Measurements from ENCODE around the gene CCDC190.
"Not testable (repeated sequence)": the region's sequence is repeated elsewhere in the genome, so short reads cannot be mapped to it uniquely, and the experiment has no call there.

The CCDC190 gene

GRCh38 chr1:162861101-162861500 lies at the start of gene CCDC190:
Gene CCDC190, minus strand, starts transcription at chr1:162861175. Its CDS starts 1,529 bp downstream, at chr1:162859646.
- DNase-seq: no peak

DNA sequence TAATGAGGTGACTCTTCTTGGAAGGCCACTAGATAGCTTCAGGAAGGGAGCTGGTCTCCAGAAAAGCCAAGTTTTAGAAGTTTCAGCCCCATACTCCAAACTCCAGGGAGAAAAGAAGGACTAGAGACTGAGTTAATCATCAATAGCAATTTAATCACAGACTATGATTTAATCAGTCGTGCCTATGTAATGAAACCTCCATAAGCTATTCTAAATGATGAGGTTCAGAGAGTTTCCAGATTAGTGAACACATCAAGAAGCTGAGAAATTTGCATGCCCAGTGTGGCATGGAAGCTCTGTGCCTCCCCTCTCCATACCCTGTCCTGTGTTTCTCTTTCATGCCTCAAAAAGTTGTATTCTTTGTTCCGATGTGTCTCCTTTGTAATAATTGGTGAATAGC lies 49.2 kb upstream of the CCDC190 start:
- DNase-seq: no peak

- no peak for DNase-seq
Observed at GRCh38 chr1:162908780-162909179, 47.8 kb upstream of the CCDC190 start.

DNA sequence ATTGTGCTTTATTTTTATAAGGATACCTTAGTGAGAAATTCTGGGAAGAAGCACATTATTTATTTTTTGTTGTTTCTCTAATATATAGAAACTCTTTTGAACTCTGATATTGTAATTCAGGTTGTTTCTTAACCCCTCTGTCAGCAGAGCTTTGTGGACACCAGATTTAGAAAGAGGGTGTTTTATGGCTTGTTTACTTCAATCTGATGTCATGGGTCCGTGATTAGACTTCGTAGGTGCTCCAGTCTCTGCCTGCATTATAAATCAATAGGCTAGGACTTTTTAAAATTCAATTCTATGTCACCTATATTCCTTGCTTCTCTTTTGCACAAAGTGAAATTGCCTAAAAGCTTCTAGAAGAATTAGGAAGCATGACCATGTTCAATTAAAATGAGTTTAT lies 47.3 kb upstream of the CCDC190 start:
- no peak for DNase-seq

GRCh38 chr1:162906485-162906884 lies 45.5 kb upstream of the CCDC190 start:
- no peak for DNase-seq

DNA sequence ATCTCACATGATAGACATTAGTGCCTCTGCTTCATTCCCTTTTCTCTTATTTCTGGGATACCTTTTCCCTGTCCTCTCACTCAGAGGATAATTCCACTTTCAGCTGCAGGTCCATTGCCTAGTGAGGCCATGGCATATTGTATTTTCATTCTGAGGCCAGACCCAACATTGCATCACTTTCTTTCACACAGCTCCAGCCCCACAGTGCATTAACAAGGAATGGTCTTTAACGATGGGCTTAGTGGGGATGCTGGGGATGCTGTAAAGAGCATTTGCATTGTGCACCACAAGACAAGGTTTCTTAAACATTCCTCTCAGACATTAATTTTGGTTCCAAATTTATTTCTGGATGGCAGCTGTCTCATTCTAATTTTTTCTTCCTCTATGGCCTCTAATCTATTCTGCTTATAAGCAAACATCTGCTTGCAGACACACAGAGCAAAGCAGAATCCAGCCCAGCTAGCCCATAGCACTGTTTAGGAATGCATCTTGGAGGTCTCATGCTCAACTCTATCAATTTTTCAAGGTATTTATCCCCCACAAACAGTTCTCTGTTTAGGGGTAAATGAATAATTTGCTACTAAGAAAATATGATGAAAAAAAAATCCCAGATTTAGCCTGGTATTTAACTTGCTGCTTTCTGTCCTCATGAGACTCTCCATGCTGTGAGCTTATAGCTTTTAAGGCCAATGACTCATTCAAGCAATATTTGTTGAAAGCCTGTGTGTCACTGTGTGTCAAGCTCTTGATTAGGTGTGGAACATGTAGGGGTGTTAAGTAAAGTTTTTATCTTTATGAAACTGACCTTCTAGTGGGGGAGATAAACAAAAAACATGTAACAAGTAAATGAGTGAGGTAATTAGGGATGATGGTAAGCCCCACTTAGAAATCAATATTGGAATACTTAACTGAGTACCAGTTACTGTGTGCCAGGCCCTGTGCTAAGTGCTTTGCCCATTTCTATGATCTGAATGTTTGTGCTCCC lies 44.5 kb upstream of the CCDC190 start:
- DNase-seq: peak; percentile 43

GRCh38 chr1:162904579-162904978 lies 43.6 kb upstream of the CCDC190 start:
- DNase-seq: peak; percentile 91

DNA sequence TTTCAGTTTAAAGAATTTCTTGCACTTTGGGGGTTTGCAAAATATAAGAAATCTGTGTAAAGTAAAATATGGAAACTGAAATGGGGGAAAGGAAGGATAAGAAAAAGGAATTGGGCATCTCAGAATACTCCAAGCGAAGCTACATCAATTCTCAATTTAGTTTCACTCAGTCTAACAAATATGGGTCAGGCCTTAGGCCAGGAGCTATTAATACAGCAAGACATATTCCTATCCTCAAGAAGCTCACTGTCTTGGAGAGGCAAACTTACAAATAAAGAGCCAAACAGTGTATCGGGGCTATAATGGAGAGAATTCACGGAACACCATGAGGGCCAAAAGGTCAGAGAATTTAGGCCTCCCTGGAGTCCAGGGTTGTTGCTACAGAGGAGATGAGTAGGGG lies 43.0 kb upstream of the CCDC190 start:
- DNase-seq: no peak

DNA sequence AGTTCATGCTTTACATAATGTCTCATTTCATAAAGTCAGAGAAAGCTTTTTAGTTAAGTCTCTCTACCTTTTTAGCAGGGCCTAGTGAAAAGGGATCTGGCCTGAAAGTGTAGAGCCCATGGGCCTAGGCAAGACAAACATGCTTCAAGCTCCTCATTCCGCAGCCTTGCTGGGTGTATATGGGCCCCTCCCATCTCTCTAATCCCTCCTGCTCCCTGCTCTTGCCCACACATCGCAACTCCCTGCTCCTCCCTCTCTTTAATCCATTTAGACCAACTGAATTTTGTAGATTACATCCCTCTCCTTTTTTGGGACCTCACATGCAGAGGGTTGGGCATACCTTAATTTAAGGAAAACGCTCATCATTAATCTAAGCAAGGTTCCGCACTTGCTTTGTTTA lies 42.3 kb upstream of the CCDC190 start:
- peak; percentile 38 for DNase-seq

DNA sequence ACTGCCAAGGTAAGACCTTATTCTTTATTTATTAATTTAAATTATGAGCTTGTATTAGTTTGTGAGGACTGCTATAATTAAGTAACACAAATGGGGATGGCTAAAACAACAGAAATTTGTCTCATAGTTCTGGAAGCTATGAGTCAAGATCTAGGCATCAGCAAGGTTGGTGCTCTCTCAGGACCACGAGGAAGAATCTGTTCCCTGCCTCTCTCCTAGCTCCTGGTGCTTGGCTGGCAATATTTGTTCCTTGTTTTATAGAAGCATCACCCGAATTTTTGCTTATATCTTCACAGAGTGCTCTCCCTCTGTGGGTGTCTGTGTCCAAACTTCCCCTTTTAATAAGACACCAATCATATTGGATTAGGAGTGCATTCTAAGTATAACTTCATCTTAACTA lies 41.4 kb upstream of the CCDC190 start:
- no peak for DNase-seq

GRCh38 chr1:162901243-162901642 lies 40.3 kb upstream of the CCDC190 start:
- DNase-seq: peak; percentile 86

DNA sequence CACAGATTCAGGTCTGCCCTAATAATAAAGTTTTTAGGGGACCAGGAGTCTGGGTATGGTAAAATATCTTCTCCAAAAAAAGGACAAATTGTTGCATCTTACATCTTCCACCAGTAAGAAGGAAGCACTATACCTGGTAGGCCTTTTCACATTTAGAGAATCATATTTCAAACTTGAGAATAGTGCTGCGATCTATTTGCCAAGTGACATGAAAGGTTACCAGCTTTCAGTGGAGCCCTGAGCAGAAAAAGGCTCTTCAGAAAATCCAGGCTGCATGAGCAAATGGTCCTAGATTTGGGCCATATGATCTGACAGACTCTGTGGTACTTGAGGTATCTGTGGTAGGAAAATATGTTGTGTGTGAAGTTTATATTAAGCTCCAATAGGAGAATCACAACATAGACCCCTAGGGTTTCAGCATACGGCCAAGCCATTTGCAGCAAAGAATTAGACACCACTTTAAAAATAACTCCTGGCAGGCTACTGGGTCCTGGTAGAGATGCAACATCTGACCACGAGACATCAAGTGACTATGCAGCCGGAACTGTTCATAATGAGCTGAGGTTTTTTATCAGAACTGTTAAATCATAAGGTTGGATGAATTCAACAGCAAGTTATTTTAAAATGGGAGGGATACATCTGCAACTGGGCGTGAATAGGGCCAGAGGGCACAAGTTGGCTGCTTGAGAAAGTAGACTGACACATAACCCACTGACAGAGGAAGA lies 38.6 kb upstream of the CCDC190 start:
- DNase-seq: peak; percentile 98

- DNase-seq: no peak
Observed at GRCh38 chr1:162893612-162893908, 32.6 kb upstream of the CCDC190 start.

GRCh38 chr1:162892906-162893611 lies 32.1 kb upstream of the CCDC190 start:
- DNase-seq: no peak

GRCh38 chr1:162889989-162890388 lies 29.0 kb upstream of the CCDC190 start:
- peak; percentile 88 for DNase-seq

- DNase-seq: no peak
Observed at GRCh38 chr1:162886705-162887104, 25.7 kb upstream of the CCDC190 start.

DNA sequence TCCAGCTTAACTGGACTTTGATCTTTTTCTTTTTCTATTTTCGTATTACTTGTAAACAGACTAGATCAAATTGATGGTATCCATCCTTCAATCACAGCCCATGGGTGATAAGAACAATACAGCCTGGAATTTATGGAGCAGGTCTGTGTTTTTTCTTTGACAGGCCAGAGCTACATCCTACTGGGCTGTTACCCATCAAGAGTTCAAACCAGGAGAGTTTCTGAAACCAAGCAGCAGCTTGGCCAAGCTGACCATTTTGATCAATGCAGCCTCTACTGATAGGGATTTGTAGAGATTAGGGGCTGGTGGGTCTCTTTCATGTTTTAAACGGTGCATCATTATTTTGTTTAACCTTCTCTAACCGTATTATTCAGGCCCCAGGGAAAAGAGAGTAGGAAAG lies 24.3 kb upstream of the CCDC190 start:
- DNase-seq: no peak

DNA sequence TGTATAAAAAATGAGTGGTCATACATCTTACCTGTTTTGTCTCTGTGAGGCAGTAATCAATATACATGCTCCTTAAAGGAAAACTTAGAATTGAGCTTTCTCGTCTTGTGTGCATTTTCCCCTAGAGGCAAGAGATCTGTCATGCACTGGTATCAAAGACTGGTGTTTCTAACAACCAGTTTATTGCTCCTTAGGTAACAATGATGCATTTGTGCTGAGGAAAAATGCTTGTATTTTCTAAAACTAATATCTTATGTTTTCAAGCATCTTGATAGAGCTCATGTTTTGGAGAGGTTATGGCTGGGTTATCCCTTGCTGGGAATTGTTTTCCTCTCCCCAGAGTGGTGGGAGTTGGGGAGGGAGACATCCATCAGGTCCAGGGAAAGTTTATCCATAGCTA lies 23.9 kb upstream of the CCDC190 start:
- DNase-seq: no peak

DNA sequence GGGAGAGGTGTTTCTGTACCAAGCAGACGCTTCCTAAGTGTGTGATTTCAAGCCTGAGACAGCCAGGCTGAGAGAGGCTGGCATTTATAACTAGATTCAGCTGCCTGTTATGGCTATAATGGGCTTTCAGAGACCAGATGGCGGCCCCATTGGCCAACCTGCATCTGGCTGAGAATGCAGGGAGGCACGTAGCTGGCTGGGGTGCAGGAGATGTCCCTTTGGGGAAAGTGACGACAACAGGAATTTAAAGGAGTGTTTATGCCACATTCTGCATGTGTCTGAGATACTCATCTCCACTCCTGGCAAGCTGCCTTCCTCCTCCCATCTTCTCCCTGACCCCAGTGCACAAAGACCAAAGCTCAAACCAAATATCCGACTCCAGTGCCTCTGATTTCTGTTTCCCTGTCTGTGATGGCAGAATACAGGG lies 21.3 kb upstream of the CCDC190 start:
- peak; percentile 89 for DNase-seq

GRCh38 chr1:162881590-162881989 lies 20.6 kb upstream of the CCDC190 start:
- no peak for DNase-seq

GRCh38 chr1:162880617-162881016 lies 19.6 kb upstream of the CCDC190 start:
- DNase-seq: not testable (repeated sequence)

DNA sequence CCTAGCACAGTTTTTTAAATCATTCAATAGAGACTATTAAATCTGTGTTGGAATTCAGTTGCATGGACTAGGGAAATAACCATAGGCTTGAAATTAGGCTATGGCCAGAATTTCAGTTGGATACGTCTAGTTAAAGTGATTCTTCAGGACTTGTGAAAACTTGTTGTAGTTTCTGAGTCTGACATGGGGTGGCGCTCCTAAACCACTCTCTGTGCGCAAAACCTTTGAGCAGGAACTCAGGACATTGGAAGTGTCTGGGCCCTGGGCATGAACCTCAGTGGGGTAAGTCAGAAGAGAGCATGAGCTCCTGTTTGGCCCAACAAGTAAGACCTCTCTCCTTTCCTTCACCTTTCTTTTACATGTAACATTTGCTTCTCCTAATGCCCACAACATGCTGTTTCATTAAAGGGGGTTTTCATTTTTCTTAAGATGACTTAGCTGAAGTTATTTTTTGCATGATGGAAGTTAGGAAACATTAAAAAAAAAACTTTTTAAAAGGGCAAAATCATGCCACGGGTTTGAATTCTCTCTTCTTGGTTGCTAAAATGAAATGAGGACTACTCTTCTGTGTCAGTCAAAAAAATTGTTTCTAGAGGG lies 17.1 kb upstream of the CCDC190 start:
- DNase-seq: peak; percentile 51

DNA sequence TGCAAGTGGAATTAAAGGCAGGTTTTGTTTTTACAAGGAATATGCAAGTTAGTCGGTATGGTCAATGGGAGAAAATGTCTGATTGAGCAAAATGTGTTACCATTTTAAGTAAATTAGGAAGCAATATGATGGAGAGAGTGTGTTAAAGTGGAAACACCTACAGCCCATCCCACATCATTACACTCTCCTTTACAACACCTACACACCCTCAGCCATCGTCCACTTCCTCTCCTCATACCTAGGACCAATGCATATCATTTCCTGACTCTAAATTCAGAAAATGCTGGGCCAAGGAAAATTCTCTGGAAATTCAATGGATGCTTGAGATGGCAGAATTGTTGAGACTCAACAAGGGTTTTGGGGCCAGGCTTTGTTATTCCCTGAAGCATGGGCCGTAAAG lies 16.4 kb upstream of the CCDC190 start:
- DNase-seq: no peak

Measured in NCI-H446 treated with DMSO at 0.1 percent for 48 hours (cell line).